SK-N-SH treated with all-trans-retinoic acid at 6 μM for 48 hours (cell line): Measurements from ENCODE around the gene NLRX1.

Experiments used
- ESRRG ChIP-seq: fragments of 250-450 bp; sonication (Bioruptor Pico); IDR thresholded peaks from 2 replicates; pipeline ENCODE4 v1.6.1; 2021; ENCODE audit warnings: mild to moderate bottlenecking
- ZNF8 ChIP-seq: fragments of 450-650 bp; formaldehyde crosslinking; IDR thresholded peaks from 2 replicates; pipeline ENCODE4 v1.5.0; 2020; ENCODE audit warnings: mild to moderate bottlenecking, moderate library complexity

- TF ChIP-seq ZNF8: no peak
- no peak for TF ChIP-seq ESRRG
These were observed 19.5 kb downstream of the NLRX1 start for GRCh38 chr11:119188067-119188466.
